NCI-H128 (cell line): ENCODE measurements around the gene TMEM150A.
"Not testable (repeated sequence)": the region's sequence is repeated elsewhere in the genome, so short reads cannot be mapped to it uniquely, and the experiment has no call there.

ENCODE experiments used
- DNase-seq: peaks from one replicate; lab custom pipeline; 2025; ENCODE audit not compliant: unreplicated experiment; lab: John Stamatoyannopoulos, UW

The TMEM150A gene

GRCh38 chr2:85613717-85614515 lies 11.4 kb upstream of the TMEM150A start:
- no peak for DNase-seq

- DNase-seq = peak; percentile 72
These were observed 9.4 kb upstream of the TMEM150A start, which contains the start of gene C2orf68 for GRCh38 chr2:85611705-85612587. Gene C2orf68, minus strand, starts transcription at chr2:85612066. Its CDS starts 82 bp downstream, at chr2:85611984.

GRCh38 chr2:85611217-85611704 lies 8.8 kb upstream of the TMEM150A start:
- no peak for DNase-seq

GRCh38 chr2:85607268-85608215 lies 5.0 kb upstream of the TMEM150A start:
- no peak for DNase-seq

DNA sequence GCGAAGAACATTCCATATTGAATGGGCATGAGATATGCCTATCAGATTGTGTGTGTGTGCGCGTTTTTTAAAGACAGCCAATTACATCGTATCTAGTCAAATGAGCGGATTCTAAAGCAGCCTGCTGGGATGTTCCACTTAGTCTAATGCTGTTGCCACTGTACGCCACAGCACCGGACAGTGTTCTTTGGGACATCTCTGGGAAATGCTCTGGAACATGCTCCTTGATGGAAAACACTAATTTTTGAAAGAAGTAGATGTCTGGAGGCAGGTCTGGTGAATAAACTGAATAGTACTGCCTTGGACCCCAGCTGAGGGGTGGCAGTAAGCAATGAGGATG lies 3.6 kb upstream of the TMEM150A start:
- no peak for DNase-seq

DNA sequence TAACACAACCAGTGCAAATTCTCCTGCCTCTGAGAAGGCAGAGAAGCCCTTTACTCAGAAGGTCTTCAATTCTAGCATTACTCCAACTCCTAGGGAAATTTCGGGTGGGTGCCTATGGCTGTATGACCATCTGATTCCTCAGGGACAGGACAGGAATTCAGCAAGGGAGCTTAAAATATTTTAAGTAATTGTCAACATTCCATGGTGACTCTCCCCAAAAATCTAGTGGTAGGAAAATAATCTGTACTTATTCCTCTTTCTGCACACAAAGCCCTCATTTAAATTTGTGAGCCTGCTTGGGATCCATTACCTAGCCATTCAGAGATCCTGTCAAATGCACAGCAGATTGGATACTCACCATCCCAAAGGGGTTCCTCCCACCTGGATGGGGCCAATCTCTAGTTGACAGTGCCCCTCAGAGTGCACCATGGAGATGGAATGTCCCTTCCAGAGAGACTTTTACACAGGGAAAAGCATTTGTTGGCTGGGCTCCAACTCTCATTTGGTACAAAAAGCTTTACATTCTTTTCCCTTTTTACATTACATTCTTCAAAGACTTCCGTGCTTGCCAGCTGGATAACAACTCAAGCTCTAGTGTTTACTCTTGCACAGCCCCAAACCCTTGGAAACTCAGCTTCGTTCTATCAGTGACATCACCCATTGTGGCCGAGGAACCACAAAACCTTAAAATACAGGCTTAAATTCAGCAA lies 3.1 kb upstream of the TMEM150A start:
- DNase-seq = no peak

DNA sequence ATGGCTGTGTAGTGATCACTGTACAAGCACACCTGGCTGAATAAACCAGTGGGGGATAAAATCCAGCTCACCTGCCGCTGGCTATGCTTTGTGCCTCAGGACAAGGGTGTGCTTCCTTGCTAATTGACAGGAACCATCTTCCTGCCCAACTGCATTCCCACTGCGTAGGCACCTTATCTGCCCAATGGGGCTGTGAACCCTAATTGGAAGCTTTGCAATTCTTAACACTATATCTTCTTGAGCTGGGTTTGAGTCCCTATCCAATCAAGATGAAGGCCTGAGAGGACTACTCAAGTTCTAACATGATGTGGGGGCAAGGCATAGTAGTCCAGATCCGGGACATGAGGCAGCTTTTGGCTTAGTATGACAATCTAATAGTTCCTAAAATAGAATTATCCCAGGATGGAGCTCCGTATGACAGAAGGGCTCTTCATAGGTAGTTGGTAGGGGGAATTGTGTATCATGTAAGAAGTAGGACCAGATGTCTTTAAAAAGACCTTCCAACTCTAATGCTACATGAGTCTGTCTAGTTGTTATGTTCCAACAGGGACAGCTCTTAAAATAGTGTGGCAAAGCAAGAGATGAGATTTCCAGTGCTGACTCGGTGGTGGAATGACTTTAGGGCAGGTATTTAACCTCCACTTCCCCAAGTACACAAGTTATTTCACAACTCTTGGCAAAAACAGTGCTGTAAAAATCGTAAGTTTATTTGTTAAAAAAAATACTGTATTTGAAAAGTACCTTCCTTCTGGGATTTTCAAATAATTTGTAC lies 2.3 kb upstream of the TMEM150A start:
- no peak for DNase-seq

GRCh38 chr2:85604133-85604444 lies 1.6 kb upstream of the TMEM150A start:
- not testable (repeated sequence) for DNase-seq

DNA sequence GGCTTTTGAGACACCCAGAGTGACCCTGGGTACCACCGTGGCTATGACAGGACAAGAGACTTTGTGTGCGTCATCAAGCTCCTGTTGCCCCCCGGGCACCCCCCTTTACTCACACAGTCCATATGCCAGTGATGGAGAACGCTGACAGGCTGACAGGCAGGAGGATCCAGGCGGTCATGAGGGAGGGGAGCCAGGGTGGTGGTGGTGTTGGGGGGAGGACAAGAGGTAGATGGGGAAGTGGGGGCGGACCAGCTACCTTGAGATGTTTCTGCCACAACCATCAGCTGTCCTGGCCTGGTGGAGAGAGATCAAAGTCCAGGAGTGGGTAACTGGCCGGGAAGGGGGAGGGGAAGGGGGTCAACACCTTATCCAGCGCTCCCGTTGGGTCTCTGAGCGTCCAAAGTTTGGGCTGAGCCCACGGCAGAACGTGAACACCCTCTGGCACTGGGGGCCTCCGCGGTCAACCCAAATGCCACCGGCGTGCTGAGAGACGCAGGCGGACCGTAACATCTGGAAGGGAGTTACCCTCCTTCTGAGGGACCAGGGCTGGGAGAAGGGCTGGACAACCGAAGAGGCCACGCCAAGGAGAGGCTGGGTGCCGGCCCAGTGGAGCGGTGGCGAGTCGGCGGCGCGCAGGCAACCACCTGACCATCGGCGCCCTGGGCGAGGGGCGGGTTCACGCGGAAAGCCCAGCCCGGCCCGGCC lies 575 bp downstream of the TMEM150A start:
- DNase-seq = no peak

DNA sequence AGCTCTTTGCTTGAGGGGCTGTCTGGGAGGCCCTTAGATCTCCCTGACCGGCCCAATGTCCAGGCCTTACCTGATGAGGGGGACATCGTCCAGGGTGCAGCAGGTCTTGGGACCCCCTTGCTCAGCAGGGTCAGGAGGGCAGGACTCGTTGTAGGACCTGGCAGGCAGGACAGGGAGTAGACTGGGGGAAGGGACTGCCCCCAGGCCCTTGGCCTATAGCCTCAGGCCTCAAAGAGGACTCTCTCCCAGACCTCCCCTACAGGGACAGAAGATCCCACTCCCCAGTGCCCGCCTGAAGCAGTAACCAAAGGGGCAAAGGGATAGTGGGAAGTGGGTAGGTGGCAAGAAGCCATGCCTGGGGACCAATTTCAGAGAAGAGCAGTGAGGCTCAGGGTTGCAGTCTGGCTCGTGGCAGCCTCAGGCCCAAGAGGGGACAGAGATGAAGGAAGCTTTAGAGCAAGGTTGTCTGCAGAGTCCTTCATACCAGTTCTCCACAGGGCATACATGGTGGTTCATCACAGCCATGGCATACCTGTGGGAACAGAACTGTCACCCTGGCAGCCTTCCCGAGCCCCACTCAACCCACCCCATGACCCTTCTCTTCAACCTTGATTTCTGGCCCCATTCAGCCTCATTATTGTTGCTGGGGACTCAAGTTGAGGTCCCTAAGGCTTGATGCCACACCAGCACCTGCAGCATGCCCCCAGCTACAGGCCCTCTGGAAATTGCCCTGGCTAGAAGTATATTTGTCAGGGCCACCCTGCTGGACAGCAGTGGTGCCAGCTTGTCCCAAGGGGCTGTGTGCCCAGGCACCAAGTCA lies 1.3 kb downstream of the TMEM150A start:
- DNase-seq = no peak

GRCh38 chr2:85600235-85600575 lies 2.3 kb downstream of the TMEM150A start:
- DNase-seq = no peak

DNA sequence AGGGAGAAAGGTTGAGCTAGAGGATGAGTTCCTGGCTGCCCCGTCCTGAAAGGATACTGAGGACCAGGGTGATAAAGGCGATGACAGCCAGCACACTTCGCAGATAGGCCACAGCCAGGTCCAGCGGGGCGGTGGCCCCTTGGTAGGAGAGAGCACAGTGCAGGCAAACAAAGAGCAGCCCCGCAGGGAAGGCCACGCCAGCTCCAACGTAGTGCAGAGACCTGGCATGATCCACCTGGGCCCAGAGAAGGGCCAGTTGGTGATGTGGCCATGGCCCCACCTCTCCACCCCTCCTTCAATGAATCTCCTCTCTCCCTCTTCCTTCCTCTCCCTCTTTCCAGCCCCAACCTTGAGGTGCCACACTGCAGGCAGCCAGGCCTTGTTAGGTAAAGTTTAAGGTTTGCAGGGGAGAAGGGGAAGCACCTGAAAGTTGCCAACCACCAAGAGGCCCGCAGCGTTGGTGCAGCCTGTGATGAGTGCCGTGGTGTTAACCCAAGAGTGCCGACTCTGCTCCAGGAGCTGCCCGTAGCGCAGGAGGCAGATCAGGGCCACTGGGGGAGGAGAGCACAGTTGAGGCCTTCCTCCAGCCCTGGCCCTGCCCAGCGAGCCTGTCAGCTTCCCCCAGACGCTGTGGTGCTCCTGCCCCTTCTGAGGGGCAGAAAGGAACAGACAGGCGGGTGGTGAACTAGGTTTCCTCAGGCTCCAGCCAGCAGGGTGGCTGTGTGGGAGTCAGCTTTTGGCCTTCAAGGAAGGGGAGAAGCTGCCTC lies 2.8 kb downstream of the TMEM150A start:
- no peak for DNase-seq

DNA sequence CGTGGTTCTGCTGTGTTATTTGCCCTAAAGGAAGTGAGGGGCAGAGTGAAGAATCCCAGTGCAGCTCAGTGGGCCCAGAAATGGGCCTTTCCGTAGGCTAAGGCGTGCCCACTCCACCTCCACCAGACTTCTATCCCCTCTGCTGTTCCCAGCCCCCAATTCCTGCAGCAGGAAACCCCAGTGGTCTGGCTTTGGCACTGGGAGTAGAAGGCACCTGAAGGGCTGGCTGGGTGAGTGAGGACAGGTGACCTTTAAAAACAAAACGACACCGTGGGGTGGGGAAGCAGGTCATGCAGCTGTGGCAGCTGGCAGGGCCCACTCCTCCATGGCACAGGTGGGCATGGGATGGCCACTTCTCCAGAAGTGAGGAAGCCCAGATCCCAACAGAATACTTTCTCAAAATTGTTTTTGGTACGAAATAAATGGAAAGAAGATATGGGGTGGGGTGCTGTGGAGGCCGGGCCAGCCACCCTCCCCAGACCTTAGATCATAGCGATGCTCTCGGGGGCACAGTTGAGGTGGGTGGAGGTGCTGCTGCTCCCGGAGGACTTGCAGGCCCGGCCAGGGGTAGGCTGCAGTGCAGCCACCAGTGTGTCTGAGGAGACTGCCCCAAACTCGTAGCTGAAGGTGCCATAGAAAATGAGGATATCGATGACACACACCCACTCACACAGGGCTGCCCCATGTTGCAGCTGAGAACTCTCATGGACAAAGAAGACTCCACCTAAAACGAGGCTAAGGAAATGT lies 3.7 kb downstream of the TMEM150A start:
- DNase-seq = no peak

GRCh38 chr2:85597241-85597640 lies 5.3 kb downstream of the TMEM150A start:
- no peak for DNase-seq

DNA sequence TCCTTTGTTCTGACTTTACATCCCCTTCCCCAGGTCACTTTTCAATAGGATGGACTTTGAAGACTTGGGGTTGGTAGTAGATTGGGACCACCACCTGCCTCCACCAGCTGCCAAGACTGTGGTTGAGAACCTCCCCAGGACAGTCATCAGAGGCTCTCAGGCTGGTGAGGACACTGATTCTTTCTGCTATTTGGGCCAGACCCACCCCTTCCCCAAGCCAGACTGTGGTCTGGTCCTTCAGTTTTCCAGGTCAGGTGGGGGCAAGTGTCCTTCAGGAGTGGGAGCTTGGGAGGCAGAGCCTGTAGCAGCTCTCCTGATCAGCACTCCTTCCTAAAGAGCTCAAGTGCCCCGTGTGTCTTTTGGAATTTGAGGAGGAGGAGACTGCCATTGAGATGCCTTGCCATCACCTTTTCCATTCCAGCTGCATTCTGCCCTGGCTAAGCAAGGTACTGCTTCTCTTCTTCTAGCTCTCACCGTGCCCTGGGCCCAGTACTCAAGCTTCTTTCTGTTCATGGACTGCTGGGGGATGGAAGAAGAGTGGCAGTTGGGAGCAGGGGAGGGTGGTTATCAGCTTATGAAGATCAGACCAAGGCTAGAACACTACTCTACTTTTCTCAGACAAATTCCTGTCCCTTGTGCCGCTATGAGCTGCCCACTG lies 5.9 kb downstream of the TMEM150A start:
- DNase-seq = no peak

- DNase-seq = no peak
These were observed 6.5 kb downstream of the TMEM150A start for GRCh38 chr2:85596026-85596333.
